WTC11 (cell line): ENCODE results near the gene GJD4. TPM values are rescaled to one million over a fixed set of nuclear protein-coding genes. Genes with fewer than 3 reads are reported as not detected.

Source experiments
- ATAC-seq: fragments of 200-7000 bp; cut with Tn5 transposase; 2 replicates; pipeline ENCODE4 v1.10.0; 2021; ENCODE audit warnings: mild to moderate bottlenecking, moderate library complexity
- CTCF ChIA-PET: fragments of 300-600 bp; sonication (Branson Sonifier 250); formaldehyde crosslinking; loops from one replicate; lab custom pipeline; 2021; ENCODE audit warnings: antibody characterized with exemption; lab: Charles Lee
- POLR2A ChIA-PET: fragments of 350-600 bp; sonication (Branson Sonifier 250); formaldehyde crosslinking; loops from one replicate; lab custom pipeline; 2021; ENCODE audit warnings: antibody characterized with exemption; lab: Charles Lee
- DNase-seq: peaks from one replicate; pipeline ENCODE4 v3.0.0; 2021; ENCODE audit warnings: low spot score
- H3K27ac Mint-ChIP-seq: 2 replicates; pipeline ENCODE4 v1.8.0; 2021; ENCODE audit warnings: mixed read lengths
- H3K27me3 Mint-ChIP-seq: 2 replicates; pipeline ENCODE4 v1.8.0; 2021; ENCODE audit warnings: low read depth, mild to moderate bottlenecking, moderate library complexity, mixed read lengths
- H3K36me3 Mint-ChIP-seq: 2 replicates; pipeline ENCODE4 v1.8.0; 2021; ENCODE audit warnings: mixed read lengths
- H3K4me1 Mint-ChIP-seq: 2 replicates; pipeline ENCODE4 v1.8.0; 2022; ENCODE audit warnings: mixed read lengths
- H3K4me3 Mint-ChIP-seq: 2 replicates; pipeline ENCODE4 v1.8.0; 2021; ENCODE audit warnings: mild to moderate bottlenecking, moderate library complexity, mixed read lengths
- H3K9me3 Mint-ChIP-seq: 2 replicates; pipeline ENCODE4 v1.8.0; 2021; ENCODE audit warnings: mixed read lengths
- CBFB ChIP-seq: sonication (generic); formaldehyde crosslinking; IDR thresholded peaks from 2 replicates; pipeline ENCODE4 v1.8.1; 2022; ENCODE audit warnings: mild to moderate bottlenecking, low read depth, missing genetic modification reagents
- ESRRA ChIP-seq: sonication (generic); formaldehyde crosslinking; IDR thresholded peaks from 2 replicates; pipeline ENCODE4 v1.8.1; 2022; ENCODE audit warnings: mild to moderate bottlenecking, missing genetic modification reagents, borderline replicate concordance
- JAZF1 ChIP-seq: fragments of 250-450 bp; sonication (Bioruptor Pico); IDR thresholded peaks from 2 replicates; pipeline ENCODE4 v1.9.0; 2021; ENCODE audit warnings: moderate library complexity, mild to moderate bottlenecking, inconsistent platforms
- KAT7 ChIP-seq: sonication (generic); formaldehyde crosslinking; IDR thresholded peaks from 2 replicates; pipeline ENCODE4 v1.8.1; 2023; ENCODE audit warnings: missing genetic modification reagents, mild to moderate bottlenecking, borderline replicate concordance
- NFATC4 ChIP-seq: fragments of 250-450 bp; sonication (Bioruptor Pico); IDR thresholded peaks from 2 replicates; pipeline ENCODE4 v1.9.0; 2021; ENCODE audit warnings: mild to moderate bottlenecking
- NR2C2 ChIP-seq: sonication (generic); formaldehyde crosslinking; IDR thresholded peaks from 2 replicates; pipeline ENCODE4 v1.8.0; 2022; ENCODE audit warnings: mild to moderate bottlenecking, missing genetic modification reagents
- RORB ChIP-seq: fragments of 250-450 bp; sonication (Bioruptor Pico); IDR thresholded peaks from 2 replicates; pipeline ENCODE4 v1.9.0; 2021; ENCODE audit warnings: mild to moderate bottlenecking
- TCF7 ChIP-seq: sonication (generic); formaldehyde crosslinking; IDR thresholded peaks from 2 replicates; pipeline ENCODE4 v1.8.0; 2022; ENCODE audit warnings: mild to moderate bottlenecking, low read depth, missing genetic modification reagents, moderate library complexity
- TEAD4 ChIP-seq: sonication (generic); formaldehyde crosslinking; IDR thresholded peaks from 2 replicates; pipeline ENCODE4 v1.8.0; 2022; ENCODE audit warnings: mild to moderate bottlenecking, missing genetic modification reagents
- ZNF138 ChIP-seq: sonication (generic); formaldehyde crosslinking; conservative IDR thresholded peaks from 2 replicates; pipeline ENCODE4 v1.8.1; 2022; ENCODE audit warnings: mild to moderate bottlenecking, moderate library complexity, missing genetic modification reagents
- ZNF219 ChIP-seq: sonication (generic); formaldehyde crosslinking; IDR thresholded peaks from 2 replicates; pipeline ENCODE4 v1.8.0; 2023; ENCODE audit warnings: missing genetic modification reagents, mild to moderate bottlenecking, borderline replicate concordance
- ZNF416 ChIP-seq: fragments of 250-450 bp; sonication (Bioruptor Pico); IDR thresholded peaks from 2 replicates; pipeline ENCODE4 v1.9.0; 2021; ENCODE audit warnings: mild to moderate bottlenecking, inconsistent platforms
- total RNA-seq: library from RNA; stranded (reverse); gene quantifications from 3 replicates; pipeline ENCODE4 v1.2.3, GENCODE V29; 2021
- TF ChIP-seq, protein P1 (sequence below): sonication (generic); formaldehyde crosslinking; IDR thresholded peaks from 2 replicates; pipeline ENCODE4 v1.8.1; 2023; ENCODE audit warnings: mild to moderate bottlenecking, missing genetic modification reagents, moderate library complexity
- TF ChIP-seq, protein P2 (sequence below): sonication (generic); formaldehyde crosslinking; IDR thresholded peaks from 2 replicates; pipeline ENCODE4 v1.8.1; 2023; ENCODE audit warnings: mild to moderate bottlenecking, moderate library complexity, missing genetic modification reagents
- TF ChIP-seq, protein P3 (sequence below): fragments of 250-450 bp; sonication (Bioruptor Pico); IDR thresholded peaks from 2 replicates; pipeline ENCODE4 v1.9.0; 2021; ENCODE audit warnings: mild to moderate bottlenecking, borderline replicate concordance
- TF ChIP-seq, protein P4 (sequence below): sonication (generic); formaldehyde crosslinking; IDR thresholded peaks from 2 replicates; pipeline ENCODE4 v1.8.0; 2023; ENCODE audit warnings: missing genetic modification reagents
- TF ChIP-seq, protein P5 (sequence below): sonication (generic); formaldehyde crosslinking; IDR thresholded peaks from 2 replicates; pipeline ENCODE4 v1.8.0; 2022; ENCODE audit warnings: mild to moderate bottlenecking, missing genetic modification reagents
- TF ChIP-seq, protein P6 (sequence below): sonication (generic); formaldehyde crosslinking; conservative IDR thresholded peaks from 2 replicates; pipeline ENCODE4 v1.8.1; 2023; ENCODE audit warnings: mild to moderate bottlenecking, low read depth, missing genetic modification reagents, moderate library complexity
- TF ChIP-seq, protein P7 (sequence below): sonication (generic); formaldehyde crosslinking; IDR thresholded peaks from 2 replicates; pipeline ENCODE4 v1.8.1; 2023; ENCODE audit warnings: mild to moderate bottlenecking, missing genetic modification reagents
- TF ChIP-seq, protein P8 (sequence below): sonication (generic); formaldehyde crosslinking; IDR thresholded peaks from 2 replicates; pipeline ENCODE4 v1.8.1; 2022; ENCODE audit warnings: mild to moderate bottlenecking, moderate library complexity, missing genetic modification reagents

GJD4 gene
- total RNA-seq, 1 experiment from 2014 or later: not detected

DNA sequence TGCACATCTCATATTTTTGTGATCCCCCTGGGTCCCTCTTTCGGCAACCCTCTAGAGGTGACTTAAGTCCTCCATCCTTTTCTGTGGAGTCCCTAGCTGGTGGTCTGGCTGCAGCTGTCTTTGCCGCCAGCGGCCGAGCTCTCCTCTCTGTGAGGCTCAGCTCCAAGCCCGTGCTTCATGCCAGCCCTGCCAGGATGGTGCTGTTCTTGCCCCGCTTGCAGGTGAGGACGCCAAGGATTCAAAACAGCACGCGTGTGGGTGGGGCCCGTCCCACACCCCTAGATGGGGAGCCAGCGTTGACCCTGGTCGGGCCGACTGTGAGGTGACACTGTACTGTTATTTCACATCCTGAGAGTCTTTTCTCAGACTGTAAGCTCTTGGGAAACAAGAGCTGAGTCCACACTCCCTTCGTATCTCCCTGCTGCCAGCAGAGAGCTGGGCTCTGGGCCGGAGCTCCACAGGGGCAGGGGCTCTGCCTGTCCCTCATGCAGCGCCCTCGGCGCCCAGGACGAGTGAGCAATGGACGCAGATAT lies 36.6 kb upstream of the GJD4 start:
- POLR2A ChIA-PET: interaction anchor here (0.5 kb wide), 1 partner anchor 851 kb away, joined by 3 read pairs; no protein-coding TSS in a partner anchor
- TF ChIP-seq ZNF219: no peak
- TF ChIP-seq CBFB (CRISPR knock-in tag): no peak
- no peak for TF ChIP-seq TEAD4 (CRISPR knock-in tag)
- TF ChIP-seq, protein P1, sequence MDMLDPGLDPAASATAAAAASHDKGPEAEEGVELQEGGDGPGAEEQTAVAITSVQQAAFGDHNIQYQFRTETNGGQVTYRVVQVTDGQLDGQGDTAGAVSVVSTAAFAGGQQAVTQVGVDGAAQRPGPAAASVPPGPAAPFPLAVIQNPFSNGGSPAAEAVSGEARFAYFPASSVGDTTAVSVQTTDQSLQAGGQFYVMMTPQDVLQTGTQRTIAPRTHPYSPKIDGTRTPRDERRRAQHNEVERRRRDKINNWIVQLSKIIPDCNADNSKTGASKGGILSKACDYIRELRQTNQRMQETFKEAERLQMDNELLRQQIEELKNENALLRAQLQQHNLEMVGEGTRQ (CRISPR knock-in tag): no peak
- no peak for TF ChIP-seq NFATC4 (CRISPR knock-in tag)
- no peak for TF ChIP-seq ESRRA
- TF ChIP-seq KAT7 (CRISPR knock-in tag): no peak
- TF ChIP-seq, protein P2, sequence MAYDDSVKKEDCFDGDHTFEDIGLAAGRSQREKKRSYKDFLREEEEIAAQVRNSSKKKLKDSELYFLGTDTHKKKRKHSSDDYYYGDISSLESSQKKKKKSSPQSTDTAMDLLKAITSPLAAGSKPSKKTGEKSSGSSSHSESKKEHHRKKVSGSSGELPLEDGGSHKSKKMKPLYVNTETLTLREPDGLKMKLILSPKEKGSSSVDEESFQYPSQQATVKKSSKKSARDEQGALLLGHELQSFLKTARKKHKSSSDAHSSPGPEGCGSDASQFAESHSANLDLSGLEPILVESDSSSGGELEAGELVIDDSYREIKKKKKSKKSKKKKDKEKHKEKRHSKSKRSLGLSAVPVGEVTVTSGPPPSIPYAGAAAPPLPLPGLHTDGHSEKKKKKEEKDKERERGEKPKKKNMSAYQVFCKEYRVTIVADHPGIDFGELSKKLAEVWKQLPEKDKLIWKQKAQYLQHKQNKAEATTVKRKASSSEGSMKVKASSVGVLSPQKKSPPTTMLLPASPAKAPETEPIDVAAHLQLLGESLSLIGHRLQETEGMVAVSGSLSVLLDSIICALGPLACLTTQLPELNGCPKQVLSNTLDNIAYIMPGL (CRISPR knock-in tag): no peak
- TF ChIP-seq ZNF138 (CRISPR knock-in tag): no peak
- no peak for TF ChIP-seq JAZF1 (CRISPR knock-in tag)
- TF ChIP-seq NR2C2: no peak
- no peak for TF ChIP-seq TCF7 (CRISPR knock-in tag)
- TF ChIP-seq, protein P3, sequence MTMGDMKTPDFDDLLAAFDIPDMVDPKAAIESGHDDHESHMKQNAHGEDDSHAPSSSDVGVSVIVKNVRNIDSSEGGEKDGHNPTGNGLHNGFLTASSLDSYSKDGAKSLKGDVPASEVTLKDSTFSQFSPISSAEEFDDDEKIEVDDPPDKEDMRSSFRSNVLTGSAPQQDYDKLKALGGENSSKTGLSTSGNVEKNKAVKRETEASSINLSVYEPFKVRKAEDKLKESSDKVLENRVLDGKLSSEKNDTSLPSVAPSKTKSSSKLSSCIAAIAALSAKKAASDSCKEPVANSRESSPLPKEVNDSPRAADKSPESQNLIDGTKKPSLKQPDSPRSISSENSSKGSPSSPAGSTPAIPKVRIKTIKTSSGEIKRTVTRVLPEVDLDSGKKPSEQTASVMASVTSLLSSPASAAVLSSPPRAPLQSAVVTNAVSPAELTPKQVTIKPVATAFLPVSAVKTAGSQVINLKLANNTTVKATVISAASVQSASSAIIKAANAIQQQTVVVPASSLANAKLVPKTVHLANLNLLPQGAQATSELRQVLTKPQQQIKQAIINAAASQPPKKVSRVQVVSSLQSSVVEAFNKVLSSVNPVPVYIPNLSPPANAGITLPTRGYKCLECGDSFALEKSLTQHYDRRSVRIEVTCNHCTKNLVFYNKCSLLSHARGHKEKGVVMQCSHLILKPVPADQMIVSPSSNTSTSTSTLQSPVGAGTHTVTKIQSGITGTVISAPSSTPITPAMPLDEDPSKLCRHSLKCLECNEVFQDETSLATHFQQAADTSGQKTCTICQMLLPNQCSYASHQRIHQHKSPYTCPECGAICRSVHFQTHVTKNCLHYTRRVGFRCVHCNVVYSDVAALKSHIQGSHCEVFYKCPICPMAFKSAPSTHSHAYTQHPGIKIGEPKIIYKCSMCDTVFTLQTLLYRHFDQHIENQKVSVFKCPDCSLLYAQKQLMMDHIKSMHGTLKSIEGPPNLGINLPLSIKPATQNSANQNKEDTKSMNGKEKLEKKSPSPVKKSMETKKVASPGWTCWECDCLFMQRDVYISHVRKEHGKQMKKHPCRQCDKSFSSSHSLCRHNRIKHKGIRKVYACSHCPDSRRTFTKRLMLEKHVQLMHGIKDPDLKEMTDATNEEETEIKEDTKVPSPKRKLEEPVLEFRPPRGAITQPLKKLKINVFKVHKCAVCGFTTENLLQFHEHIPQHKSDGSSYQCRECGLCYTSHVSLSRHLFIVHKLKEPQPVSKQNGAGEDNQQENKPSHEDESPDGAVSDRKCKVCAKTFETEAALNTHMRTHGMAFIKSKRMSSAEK (CRISPR knock-in tag): no peak
- TF ChIP-seq RORB (CRISPR knock-in tag): no peak

DNA sequence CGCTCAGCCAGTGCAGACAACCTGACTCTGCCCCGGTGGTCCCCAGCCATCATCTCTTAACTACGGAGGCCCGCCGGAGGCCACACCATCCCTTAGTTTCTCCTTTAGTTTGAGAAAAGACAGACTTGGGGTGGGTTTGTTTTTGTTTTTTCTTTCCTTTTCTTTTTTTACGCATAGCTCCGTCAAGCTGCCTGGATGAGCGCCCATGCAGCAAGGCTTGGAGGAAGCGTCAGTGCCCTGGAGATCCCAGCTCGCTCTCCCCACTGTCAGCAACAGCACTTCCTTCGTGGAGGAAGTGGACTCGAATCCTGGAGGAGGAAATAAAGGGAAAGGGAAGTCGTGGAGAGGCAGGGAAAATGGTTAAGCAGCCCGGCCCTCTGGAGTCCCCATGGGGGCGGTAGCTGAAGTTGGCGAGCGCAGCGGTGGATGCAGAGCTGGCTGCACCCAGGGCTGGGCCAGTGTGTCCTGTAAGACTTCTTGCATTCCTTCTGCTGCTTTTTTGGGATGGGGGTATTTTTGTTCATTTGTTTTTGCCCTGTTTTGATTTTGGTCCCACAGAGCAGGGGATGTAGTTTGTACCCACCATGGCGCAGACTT lies 35.9 kb upstream of the GJD4 start:
- no peaks in the 10 kb centered on the region for H3K27me3 Mint-ChIP-seq
- H3K9me3 Mint-ChIP-seq: no peaks in the 10 kb centered on the region
- TF ChIP-seq, protein P4, sequence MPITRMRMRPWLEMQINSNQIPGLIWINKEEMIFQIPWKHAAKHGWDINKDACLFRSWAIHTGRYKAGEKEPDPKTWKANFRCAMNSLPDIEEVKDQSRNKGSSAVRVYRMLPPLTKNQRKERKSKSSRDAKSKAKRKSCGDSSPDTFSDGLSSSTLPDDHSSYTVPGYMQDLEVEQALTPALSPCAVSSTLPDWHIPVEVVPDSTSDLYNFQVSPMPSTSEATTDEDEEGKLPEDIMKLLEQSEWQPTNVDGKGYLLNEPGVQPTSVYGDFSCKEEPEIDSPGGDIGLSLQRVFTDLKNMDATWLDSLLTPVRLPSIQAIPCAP (CRISPR knock-in tag): no peak
- TF ChIP-seq, protein P5, sequence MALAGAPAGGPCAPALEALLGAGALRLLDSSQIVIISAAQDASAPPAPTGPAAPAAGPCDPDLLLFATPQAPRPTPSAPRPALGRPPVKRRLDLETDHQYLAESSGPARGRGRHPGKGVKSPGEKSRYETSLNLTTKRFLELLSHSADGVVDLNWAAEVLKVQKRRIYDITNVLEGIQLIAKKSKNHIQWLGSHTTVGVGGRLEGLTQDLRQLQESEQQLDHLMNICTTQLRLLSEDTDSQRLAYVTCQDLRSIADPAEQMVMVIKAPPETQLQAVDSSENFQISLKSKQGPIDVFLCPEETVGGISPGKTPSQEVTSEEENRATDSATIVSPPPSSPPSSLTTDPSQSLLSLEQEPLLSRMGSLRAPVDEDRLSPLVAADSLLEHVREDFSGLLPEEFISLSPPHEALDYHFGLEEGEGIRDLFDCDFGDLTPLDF (CRISPR knock-in tag): no peak
- TF ChIP-seq, protein P6, sequence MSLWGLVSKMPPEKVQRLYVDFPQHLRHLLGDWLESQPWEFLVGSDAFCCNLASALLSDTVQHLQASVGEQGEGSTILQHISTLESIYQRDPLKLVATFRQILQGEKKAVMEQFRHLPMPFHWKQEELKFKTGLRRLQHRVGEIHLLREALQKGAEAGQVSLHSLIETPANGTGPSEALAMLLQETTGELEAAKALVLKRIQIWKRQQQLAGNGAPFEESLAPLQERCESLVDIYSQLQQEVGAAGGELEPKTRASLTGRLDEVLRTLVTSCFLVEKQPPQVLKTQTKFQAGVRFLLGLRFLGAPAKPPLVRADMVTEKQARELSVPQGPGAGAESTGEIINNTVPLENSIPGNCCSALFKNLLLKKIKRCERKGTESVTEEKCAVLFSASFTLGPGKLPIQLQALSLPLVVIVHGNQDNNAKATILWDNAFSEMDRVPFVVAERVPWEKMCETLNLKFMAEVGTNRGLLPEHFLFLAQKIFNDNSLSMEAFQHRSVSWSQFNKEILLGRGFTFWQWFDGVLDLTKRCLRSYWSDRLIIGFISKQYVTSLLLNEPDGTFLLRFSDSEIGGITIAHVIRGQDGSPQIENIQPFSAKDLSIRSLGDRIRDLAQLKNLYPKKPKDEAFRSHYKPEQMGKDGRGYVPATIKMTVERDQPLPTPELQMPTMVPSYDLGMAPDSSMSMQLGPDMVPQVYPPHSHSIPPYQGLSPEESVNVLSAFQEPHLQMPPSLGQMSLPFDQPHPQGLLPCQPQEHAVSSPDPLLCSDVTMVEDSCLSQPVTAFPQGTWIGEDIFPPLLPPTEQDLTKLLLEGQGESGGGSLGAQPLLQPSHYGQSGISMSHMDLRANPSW (CRISPR knock-in tag): no peak
- TF ChIP-seq RORB (CRISPR knock-in tag): no peak
- no peak for TF ChIP-seq ZNF138 (CRISPR knock-in tag)
- TF ChIP-seq, protein P7, sequence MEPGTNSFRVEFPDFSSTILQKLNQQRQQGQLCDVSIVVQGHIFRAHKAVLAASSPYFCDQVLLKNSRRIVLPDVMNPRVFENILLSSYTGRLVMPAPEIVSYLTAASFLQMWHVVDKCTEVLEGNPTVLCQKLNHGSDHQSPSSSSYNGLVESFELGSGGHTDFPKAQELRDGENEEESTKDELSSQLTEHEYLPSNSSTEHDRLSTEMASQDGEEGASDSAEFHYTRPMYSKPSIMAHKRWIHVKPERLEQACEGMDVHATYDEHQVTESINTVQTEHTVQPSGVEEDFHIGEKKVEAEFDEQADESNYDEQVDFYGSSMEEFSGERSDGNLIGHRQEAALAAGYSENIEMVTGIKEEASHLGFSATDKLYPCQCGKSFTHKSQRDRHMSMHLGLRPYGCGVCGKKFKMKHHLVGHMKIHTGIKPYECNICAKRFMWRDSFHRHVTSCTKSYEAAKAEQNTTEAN (CRISPR knock-in tag): no peak
- TF ChIP-seq, protein P8, sequence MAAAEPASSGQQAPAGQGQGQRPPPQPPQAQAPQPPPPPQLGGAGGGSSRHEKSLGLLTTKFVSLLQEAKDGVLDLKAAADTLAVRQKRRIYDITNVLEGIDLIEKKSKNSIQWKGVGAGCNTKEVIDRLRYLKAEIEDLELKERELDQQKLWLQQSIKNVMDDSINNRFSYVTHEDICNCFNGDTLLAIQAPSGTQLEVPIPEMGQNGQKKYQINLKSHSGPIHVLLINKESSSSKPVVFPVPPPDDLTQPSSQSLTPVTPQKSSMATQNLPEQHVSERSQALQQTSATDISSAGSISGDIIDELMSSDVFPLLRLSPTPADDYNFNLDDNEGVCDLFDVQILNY: no peak
- TF ChIP-seq ZNF416 (CRISPR knock-in tag): no peak
- H3K4me1 Mint-ChIP-seq: peaks cover 8% of the 10 kb centered on the region
- DNase-seq (no peak), ATAC-seq (no peak)
- peak overlapping the region; percentile 85 for H3K27ac Mint-ChIP-seq
- ChIA-PET POLR2A (no interaction called here), CTCF (interaction anchor here (1.5 kb wide), 1 partner anchor 43 kb away, joined by 3 read pairs; no protein-coding TSS in a partner anchor)
- no peak overlapping the region for H3K4me3 Mint-ChIP-seq
- peaks cover 13% of the 10 kb centered on the region for H3K36me3 Mint-ChIP-seq

More for the DNA sequence above, 36.6 kb upstream of the GJD4 start:
- peak overlapping the region; percentile 41; the same call in 1 of the 2 replicates for H3K27ac Mint-ChIP-seq
- H3K36me3 Mint-ChIP-seq: peaks cover 13% of the 10 kb centered on the region
- DNase-seq: no peak
- no peak overlapping the region for H3K4me3 Mint-ChIP-seq
- H3K9me3 Mint-ChIP-seq: no peaks in the 10 kb centered on the region
- peak; percentile 17 for ATAC-seq
- CTCF ChIA-PET: interaction anchor here (0.9 to 1.5 kb wide), 3 partner anchors 25 to 44 kb away, joined by 3 read pairs; no protein-coding TSS in a partner anchor
- no peaks in the 10 kb centered on the region for H3K27me3 Mint-ChIP-seq
- H3K4me1 Mint-ChIP-seq: peaks cover 1% of the 10 kb centered on the region
